PC-3 (cell line): ENCODE measurements around the gene HNRNPAB.

ENCODE experiments used
- EZH2 ChIP-seq: fragments of 300-600 bp; sonication (generic); IDR thresholded peaks from one replicate; pipeline ENCODE4 v1.6.1; 2017; ENCODE audit warnings: antibody characterized with exemption, mild to moderate bottlenecking, low read length; ENCODE audit not compliant: unreplicated experiment
- EZH2phosphoT487 ChIP-seq: fragments of 300-600 bp; sonication (generic); IDR thresholded peaks from 2 replicates; pipeline ENCODE4 v1.6.1; 2018; ENCODE audit warnings: mild to moderate bottlenecking, antibody characterized with exemption, low read length, borderline replicate concordance
- TF ChIP-seq, protein P1 (sequence below): fragments of 300-600 bp; sonication (generic); conservative IDR thresholded peaks from 2 replicates; pipeline ENCODE4 v1.5.1; 2017; ENCODE audit warnings: antibody characterized with exemption, low read depth, mild to moderate bottlenecking, low read length

DNA sequence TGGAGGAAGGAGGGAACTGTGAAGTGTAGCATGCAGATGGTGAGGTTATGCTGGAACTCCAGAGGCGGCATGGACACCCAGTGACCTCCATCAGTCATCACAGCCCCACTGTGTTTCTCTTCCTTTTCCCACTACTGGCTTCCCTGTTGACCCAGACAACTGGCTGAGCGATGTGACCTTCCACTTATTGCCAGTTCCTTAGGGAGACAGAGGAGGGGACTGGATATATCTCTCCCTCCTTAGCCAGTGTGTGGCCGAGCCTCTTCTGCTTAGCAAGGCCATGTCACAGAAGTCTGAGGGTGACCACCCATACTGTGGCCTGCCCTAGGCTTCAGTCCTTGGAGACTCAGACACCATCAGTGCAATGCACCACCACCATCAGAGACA, 31.2 kb downstream of the HNRNPAB start:
- TF ChIP-seq, protein P1, sequence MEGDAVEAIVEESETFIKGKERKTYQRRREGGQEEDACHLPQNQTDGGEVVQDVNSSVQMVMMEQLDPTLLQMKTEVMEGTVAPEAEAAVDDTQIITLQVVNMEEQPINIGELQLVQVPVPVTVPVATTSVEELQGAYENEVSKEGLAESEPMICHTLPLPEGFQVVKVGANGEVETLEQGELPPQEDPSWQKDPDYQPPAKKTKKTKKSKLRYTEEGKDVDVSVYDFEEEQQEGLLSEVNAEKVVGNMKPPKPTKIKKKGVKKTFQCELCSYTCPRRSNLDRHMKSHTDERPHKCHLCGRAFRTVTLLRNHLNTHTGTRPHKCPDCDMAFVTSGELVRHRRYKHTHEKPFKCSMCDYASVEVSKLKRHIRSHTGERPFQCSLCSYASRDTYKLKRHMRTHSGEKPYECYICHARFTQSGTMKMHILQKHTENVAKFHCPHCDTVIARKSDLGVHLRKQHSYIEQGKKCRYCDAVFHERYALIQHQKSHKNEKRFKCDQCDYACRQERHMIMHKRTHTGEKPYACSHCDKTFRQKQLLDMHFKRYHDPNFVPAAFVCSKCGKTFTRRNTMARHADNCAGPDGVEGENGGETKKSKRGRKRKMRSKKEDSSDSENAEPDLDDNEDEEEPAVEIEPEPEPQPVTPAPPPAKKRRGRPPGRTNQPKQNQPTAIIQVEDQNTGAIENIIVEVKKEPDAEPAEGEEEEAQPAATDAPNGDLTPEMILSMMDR = no peak
- TF ChIP-seq EZH2 (no peak), EZH2phosphoT487 (no peak)
